Adrenal gland (tissue), 12 donors: ENCODE results near the gene PKN2. TPM values are rescaled to one million over a fixed set of nuclear protein-coding genes. Genes with fewer than 3 reads are reported as not detected.

Source experiments
- DNase-seq, 7 donors: peaks; one replicate each; pipeline ENCODE4 v3.0.0-alpha.2; 2019 to 2020
- H3K27ac ChIP-seq, 5 donors: fragments of 200-600 bp; sonication (generic) in 4 of 5; 1 replicate in 3 of 5; 2 replicates in 2 of 5; pipeline versions ENCODE4 v1.5.1 to v1.8.0; 2016 to 2020; ENCODE audit warnings: mild to moderate bottlenecking in 1 of 5
- H3K27me3 ChIP-seq: fragments of 200-600 bp; 2 replicates; pipeline ENCODE4 v1.8.0; 2021
- H3K36me3 ChIP-seq, 2 donors: fragments of 200-600 bp; replicated peaks in 1 of 2; 1 replicate in 1 of 2; 2 replicates in 1 of 2; pipeline versions ENCODE4 v1.5.1 to v1.8.0; 2018 to 2022
- H3K4me1 ChIP-seq, 2 donors: fragments of 200-600 bp; replicated peaks in 1 of 2; 1 replicate in 1 of 2; 2 replicates in 1 of 2; pipeline versions ENCODE4 v1.5.1 to v1.8.0; 2018 to 2021
- H3K4me3 ChIP-seq, 4 donors: fragments of 200-600 bp; sonication (generic) in 3 of 4; one replicate each; pipeline ENCODE4 v1.5.1; 2016 to 2018
- H3K9me3 ChIP-seq, 3 donors: fragments of 200-600 bp; sonication (generic) in 1 of 3; replicated peaks in 1 of 3; 1 replicate in 2 of 3; 2 replicates in 1 of 3; pipeline versions ENCODE4 v1.5.1 to v1.8.0; 2016 to 2021
- POLR2A ChIP-seq, 2 donors: fragments of 450-650 bp; IDR thresholded peaks; one replicate each; pipeline ENCODE4 v1.6.1; 2017; ENCODE audit warnings: antibody characterized with exemption in 2 of 2, mild to moderate bottlenecking in 2 of 2, moderate library complexity in 1 of 2
- WGBS, 4 donors: extraction: QIAGEN DNeasy Blood & Tissue Kit in 2 of 4; methylation state at CpG; one replicate each; pipeline versions ENCODE4 v1.1.5 to v1.1.7; 2013 to 2017; 5-methylcytosine and 5-hydroxymethylcytosine counted together
- intact Hi-C, 2 donors: fragments of 100-400 bp; cut with DNase I; formaldehyde crosslinking; loops; one replicate each; pipeline versions ENCODE4 v1.14.1 to v1.15.0; 2022 to 2023
- polyA plus RNA-seq, 3 donors: library from polyadenylated mRNA; stranded (reverse); fragments of 200-250 nt in 2 of 3; fragments of 350-450 nt in 1 of 3; fragmentation: Illumina TruSeq in 1 of 3; extraction: RNeasy Lipid Tissue Mini Kit (QIAGEN cat#74804) in 1 of 3; gene quantifications; one replicate each; pipeline ENCODE4 v1.2.3, GENCODE V29; 2013 to 2014
- total RNA-seq, 9 donors: library from RNA; depleted of rRNA in 4 of 9; stranded (reverse); fragments of >200 nt in 4 of 9; fragments of 120-200 nt in 1 of 9; fragmentation: NEBNext Ultra II Directional in 1 of 9; extraction: Animal tissue kit (Norgen Biotek cat#: 25700) in 1 of 9; gene quantifications; one replicate each; pipeline versions ENCODE4 v1.1.0 to v1.2.4, GENCODE V29; 2013 to 2023
- TF ChIP-seq, protein P1 (sequence below), 6 experiments: fragments of 450-650 bp in 4 of 6; fragments of 200-600 bp in 2 of 6; sonication (generic) in 1 of 6; IDR thresholded peaks; 1 replicate in 5 of 6; 2 replicates in 1 of 6; pipeline versions ENCODE4 v1.5.1 to v1.8.0; 2016 to 2021; ENCODE audit warnings: antibody characterized with exemption in 6 of 6, mild to moderate bottlenecking in 2 of 6, moderate library complexity in 1 of 6
- donor health status: healthy with polysubstance abuse.
- donor health status: Bipolar disorder and iron deficiency.
- donor health status: DM: yes; HTN: yes; CAD: no.
- donor health status: DM: no; HTN: no; CAD: no.
- donor health status: DM: no; HTN: no; CAD: no.
- donor health status: DM: yes; HTN: yes; CAD: no.

The PKN2 gene
- total and polyA plus RNA-seq, 12 donors: 10.9 to 49.4 (median 33.6) TPM

DNA sequence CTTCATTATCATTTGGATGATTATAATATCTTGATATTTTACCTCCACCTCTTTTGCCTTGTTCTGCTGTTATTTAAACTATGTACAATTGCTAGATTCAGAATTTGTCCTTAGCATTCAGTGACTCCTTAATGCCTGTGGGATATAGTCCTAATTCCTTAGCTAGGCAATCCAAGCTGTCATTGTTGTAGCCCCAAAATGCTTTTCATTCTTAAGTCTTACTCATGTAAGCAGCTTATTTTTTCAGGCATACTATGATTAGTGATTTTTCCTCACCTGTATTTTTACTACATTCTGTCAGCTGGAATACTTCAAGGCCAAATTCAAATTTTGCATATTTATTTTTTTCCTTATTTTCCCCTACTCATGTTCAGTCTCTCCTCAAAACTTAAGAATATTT, 13.4 kb downstream of the PKN2 start:
- Histone ChIP-seq H3K4me1 (peaks cover 27 to 46% of the 10 kb centered on the region in 2 donors), H3K4me3 (no peak overlapping the region), H3K9me3 (no peaks in the 10 kb centered on the region), H3K27me3 (no peaks in the 10 kb centered on the region), H3K27ac (peak overlapping the region in 1 of 5 donors; percentile 62), H3K36me3 (no peaks in the 10 kb centered on the region)
- no peak for TF ChIP-seq POLR2A (IDR thresholded peaks at IDR 0.05)
- TF ChIP-seq, protein P1, sequence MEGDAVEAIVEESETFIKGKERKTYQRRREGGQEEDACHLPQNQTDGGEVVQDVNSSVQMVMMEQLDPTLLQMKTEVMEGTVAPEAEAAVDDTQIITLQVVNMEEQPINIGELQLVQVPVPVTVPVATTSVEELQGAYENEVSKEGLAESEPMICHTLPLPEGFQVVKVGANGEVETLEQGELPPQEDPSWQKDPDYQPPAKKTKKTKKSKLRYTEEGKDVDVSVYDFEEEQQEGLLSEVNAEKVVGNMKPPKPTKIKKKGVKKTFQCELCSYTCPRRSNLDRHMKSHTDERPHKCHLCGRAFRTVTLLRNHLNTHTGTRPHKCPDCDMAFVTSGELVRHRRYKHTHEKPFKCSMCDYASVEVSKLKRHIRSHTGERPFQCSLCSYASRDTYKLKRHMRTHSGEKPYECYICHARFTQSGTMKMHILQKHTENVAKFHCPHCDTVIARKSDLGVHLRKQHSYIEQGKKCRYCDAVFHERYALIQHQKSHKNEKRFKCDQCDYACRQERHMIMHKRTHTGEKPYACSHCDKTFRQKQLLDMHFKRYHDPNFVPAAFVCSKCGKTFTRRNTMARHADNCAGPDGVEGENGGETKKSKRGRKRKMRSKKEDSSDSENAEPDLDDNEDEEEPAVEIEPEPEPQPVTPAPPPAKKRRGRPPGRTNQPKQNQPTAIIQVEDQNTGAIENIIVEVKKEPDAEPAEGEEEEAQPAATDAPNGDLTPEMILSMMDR (IDR thresholded peaks at IDR 0.05): no peak
- intact Hi-C loops: no loop called here
- no peak for DNase-seq

DNA sequence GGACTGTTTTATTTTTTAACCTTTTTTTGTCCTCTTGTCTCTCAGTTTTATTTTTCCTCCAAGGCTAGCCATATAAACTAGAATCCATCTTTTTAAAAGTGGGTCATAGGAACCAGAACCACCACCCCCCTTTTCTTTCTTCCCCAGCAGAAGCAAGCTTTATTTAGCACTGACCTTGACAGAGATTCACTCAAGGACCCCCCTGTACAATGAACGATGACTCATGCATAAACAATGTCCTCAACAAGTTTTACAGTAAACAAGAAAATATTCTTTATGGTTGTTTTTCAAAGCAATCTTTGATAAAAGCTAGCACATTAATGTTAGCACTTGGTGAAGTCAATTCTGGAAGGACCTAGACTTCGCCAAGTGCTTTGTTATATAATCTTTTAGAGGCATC, 14.1 kb downstream of the PKN2 start:
- peak overlapping the region in 1 of 4 donors; percentile 5 for H3K4me3 ChIP-seq
- H3K9me3 ChIP-seq: no peaks in the 10 kb centered on the region
- intact Hi-C loops: no loop called here
- peaks cover 33 to 52% of the 10 kb centered on the region in 2 donors for H3K4me1 ChIP-seq
- TF ChIP-seq POLR2A (IDR thresholded peaks at IDR 0.05): no peak
- TF ChIP-seq, protein P1 (IDR thresholded peaks at IDR 0.05): no peak
- 27 to 41% (median 31%) methylated on average over 2 of the region's 2 CpGs for WGBS, 4 donors
- H3K36me3 ChIP-seq: no peaks in the 10 kb centered on the region
- peak overlapping the region in 3 of 5 donors; percentile 11 to 62 (median 17) for H3K27ac ChIP-seq
- no peaks in the 10 kb centered on the region for H3K27me3 ChIP-seq
- no peak for DNase-seq

DNA sequence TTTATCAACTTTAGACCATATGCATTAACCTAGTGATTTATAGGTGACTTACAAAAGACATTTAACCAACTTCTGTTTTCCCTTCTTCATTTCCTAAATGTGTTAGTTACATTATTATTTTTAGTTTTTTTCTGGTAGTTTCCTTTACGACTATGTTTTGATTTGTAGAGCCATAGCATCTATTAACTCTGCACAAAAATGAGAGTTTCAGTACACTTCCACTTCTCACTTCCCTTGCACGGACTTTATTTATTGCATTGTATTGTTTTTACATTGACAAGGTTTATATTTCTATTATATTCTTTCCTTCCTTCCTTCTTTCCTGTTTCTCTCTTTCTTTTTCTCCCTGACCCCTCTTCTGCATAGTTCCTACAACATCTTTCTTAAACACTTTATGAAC, 14.7 kb downstream of the PKN2 start:
- Histone ChIP-seq H3K27me3 (no peaks in the 10 kb centered on the region), H3K36me3 (no peaks in the 10 kb centered on the region), H3K9me3 (no peaks in the 10 kb centered on the region), H3K4me1 (peaks cover 33 to 54% of the 10 kb centered on the region in 2 donors), H3K27ac (peak overlapping the region in 2 of 5 donors; percentile 11 to 62), H3K4me3 (no peak overlapping the region)
- no peak for TF ChIP-seq POLR2A (IDR thresholded peaks at IDR 0.05)
- TF ChIP-seq, protein P1 (IDR thresholded peaks at IDR 0.05): no peak
- 44 to 61% (median 49%) methylated on average over 2 of the region's 2 CpGs for WGBS, 4 donors
- intact Hi-C loops: no loop called here
- DNase-seq: no peak

DNA sequence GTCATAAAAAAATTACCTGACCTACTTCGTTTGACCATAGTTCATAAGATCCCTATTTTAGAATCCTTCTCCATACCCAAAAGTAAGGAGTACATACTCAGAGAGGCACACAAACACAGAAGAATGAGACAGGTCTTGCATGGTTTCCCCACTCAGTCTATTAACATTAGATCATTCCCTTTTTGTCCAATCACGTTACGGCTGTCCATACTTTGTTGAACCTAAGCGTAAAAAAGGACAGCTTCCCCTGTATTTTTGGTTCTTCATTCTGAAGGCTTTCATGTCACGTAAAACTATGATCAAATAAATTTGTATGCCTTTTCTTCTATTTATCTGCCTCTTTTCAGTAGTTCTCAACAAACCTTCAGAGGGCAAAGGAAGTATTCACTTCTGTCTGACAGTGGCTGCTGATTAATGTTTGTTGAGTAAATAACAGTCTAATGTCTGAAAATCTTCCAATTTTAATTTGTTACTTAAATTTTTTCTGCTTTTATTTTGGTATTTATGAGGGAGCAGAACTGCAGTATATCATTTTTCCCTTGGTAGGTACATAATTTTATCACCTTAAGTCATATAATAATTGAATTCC, 16.4 kb downstream of the PKN2 start:
- no peak for DNase-seq
- 56 to 76% (median 70%) methylated on average over 5 of the region's 5 CpGs for WGBS, 4 donors

More for the DNA sequence above, 16.4 kb downstream of the PKN2 start:
- Histone ChIP-seq H3K36me3 (no peaks in the 10 kb centered on the region), H3K4me1 (peaks cover 33 to 65% of the 10 kb centered on the region in 2 donors), H3K4me3 (peak overlapping the region in 1 of 4 donors; percentile 28), H3K27ac (peak overlapping the region in 3 of 5 donors; percentile 59 to 69 (median 59)), H3K9me3 (no peaks in the 10 kb centered on the region), H3K27me3 (no peaks in the 10 kb centered on the region)
- intact Hi-C loops: no loop called here
- TF ChIP-seq POLR2A (IDR thresholded peaks at IDR 0.05): no peak
- TF ChIP-seq, protein P1 (IDR thresholded peaks at IDR 0.05): no peak
